ENCODE data around the gene COQ10B.
"Not testable (repeated sequence)": the region's sequence is repeated elsewhere in the genome, so short reads cannot be mapped to it uniquely, and the experiment has no call there.

GRCh38 chr2:197432527-197432926, 20.8 kb upstream of the COQ10B start:
- TF ChIP-seq EZH2phosphoT487 (IDR thresholded peaks at IDR 0.05; ENCODE audit: insufficient read depth, low read depth); EZH2 (IDR thresholded peaks at IDR 0.05; ENCODE audit: insufficient read depth, poor library complexity, severe bottlenecking): not testable (repeated sequence)

Data from GM23248 (cell line).